Testis (tissue), 3 donors: ENCODE data around the gene TCF4. TPM values are rescaled to one million over a fixed set of nuclear protein-coding genes. Genes with fewer than 3 reads are reported as not detected.

Experiments
- DNase-seq: peaks from one replicate; pipeline ENCODE4 v3.0.0-alpha.2; 2019
- H3K27ac ChIP-seq, 2 donors: fragments of 200-600 bp; sonication (generic); one replicate each; pipeline ENCODE4 v1.5.1; 2019
- H3K27me3 ChIP-seq: fragments of 200-600 bp; sonication (generic); one replicate; pipeline ENCODE4 v1.5.1; 2019
- H3K36me3 ChIP-seq: fragments of 200-600 bp; sonication (generic); one replicate; pipeline ENCODE4 v1.5.1; 2017; ENCODE audit warnings: low read depth; ENCODE audit errors: missing control alignments
- H3K4me1 ChIP-seq: fragments of 200-600 bp; sonication (generic); one replicate; pipeline ENCODE4 v1.5.1; 2019
- H3K4me3 ChIP-seq, 2 donors: fragments of 200-600 bp; sonication (generic); one replicate each; pipeline ENCODE4 v1.5.1; 2017 to 2019
- H3K9me3 ChIP-seq: fragments of 200-600 bp; sonication (generic); one replicate; pipeline ENCODE4 v1.5.1; 2017
- POLR2A ChIP-seq: fragments of 450-650 bp; IDR thresholded peaks from one replicate; pipeline ENCODE4 v1.6.1; 2017; ENCODE audit warnings: antibody characterized with exemption, mild to moderate bottlenecking, moderate library complexity
- WGBS, 2 donors: methylation state at CpG; one replicate each; pipeline ENCODE4 v1.1.5; 2018; 5-methylcytosine and 5-hydroxymethylcytosine counted together
- intact Hi-C: fragments of 100-400 bp; cut with DNase I; formaldehyde crosslinking; loops from one replicate; pipeline ENCODE4 v1.15.1; 2023; ENCODE audit warnings: low total_unique reads
- polyA plus RNA-seq: library from polyadenylated mRNA; stranded (reverse); fragments of 350-450 nt; fragmentation: Illumina TruSeq; extraction: RNeasy Lipid Tissue Mini Kit (QIAGEN cat#74804); gene quantifications from one replicate; pipeline ENCODE4 v1.2.3, GENCODE V29; 2014; ENCODE audit warnings: low read depth, low replicate concordance; ENCODE audit not compliant: insufficient read depth
- total RNA-seq, 2 donors: library from RNA; depleted of rRNA; stranded (reverse); fragments of >200 nt; gene quantifications; one replicate each; pipeline ENCODE4 v1.2.3, GENCODE V29; 2016
- TF ChIP-seq, protein P1 (sequence below), 3 experiments: fragments of 450-650 bp in 2 of 3; fragments of 200-600 bp in 1 of 3; sonication (generic) in 1 of 3; IDR thresholded peaks; one replicate each; pipeline ENCODE4 v1.5.1; 2016 to 2019; ENCODE audit warnings: antibody characterized with exemption in 3 of 3, mild to moderate bottlenecking in 2 of 3, moderate library complexity in 1 of 3

Gene TCF4
- total and polyA plus RNA-seq, 3 donors from 2014 or later: 50.8 to 122 (median 110) TPM

DNA sequence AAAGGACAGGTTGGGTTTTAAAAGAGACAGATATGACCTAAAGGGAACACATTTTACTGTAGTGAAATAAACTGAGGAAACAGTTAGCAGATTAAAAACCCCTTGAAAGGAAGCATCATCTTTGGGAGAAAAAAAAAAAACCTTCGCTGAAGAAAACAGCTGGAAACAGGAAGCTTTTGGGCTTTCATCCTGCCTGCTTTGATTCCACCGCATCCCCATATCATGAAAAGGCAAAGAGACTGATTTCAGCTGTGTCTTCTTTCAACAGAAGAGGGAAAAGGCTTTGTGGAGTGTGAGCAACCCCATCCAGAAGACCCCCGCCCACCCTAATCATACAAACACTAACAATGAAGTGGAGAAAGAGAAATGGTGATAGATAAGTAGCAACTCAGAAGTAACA, 86.4 kb downstream of the TCF4 start:
- no peak for DNase-seq
- Histone ChIP-seq H3K9me3 (no peaks in the 10 kb centered on the region), H3K4me1 (peaks cover 6% of the 10 kb centered on the region), H3K4me3 (no peak overlapping the region), H3K27me3 (no peaks in the 10 kb centered on the region), H3K36me3 (no peaks in the 10 kb centered on the region), H3K27ac (no peak overlapping the region)
- no peak for TF ChIP-seq POLR2A
- TF ChIP-seq, protein P1, sequence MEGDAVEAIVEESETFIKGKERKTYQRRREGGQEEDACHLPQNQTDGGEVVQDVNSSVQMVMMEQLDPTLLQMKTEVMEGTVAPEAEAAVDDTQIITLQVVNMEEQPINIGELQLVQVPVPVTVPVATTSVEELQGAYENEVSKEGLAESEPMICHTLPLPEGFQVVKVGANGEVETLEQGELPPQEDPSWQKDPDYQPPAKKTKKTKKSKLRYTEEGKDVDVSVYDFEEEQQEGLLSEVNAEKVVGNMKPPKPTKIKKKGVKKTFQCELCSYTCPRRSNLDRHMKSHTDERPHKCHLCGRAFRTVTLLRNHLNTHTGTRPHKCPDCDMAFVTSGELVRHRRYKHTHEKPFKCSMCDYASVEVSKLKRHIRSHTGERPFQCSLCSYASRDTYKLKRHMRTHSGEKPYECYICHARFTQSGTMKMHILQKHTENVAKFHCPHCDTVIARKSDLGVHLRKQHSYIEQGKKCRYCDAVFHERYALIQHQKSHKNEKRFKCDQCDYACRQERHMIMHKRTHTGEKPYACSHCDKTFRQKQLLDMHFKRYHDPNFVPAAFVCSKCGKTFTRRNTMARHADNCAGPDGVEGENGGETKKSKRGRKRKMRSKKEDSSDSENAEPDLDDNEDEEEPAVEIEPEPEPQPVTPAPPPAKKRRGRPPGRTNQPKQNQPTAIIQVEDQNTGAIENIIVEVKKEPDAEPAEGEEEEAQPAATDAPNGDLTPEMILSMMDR (IDR thresholded peaks at IDR 0.05): no peak
- 38 to 44% methylated on average over 3 of the region's 3 CpGs for WGBS, 2 donors
- intact Hi-C loops: no loop called here

GRCh38 chr18:55500316-55501086, 87.5 kb downstream of the TCF4 start:
- H3K4me3 ChIP-seq: no peak overlapping the region
- DNase-seq: no peak
- intact Hi-C loops: no loop called here

GRCh38 chr18:55499526-55499925, 88.5 kb downstream of the TCF4 start:
- DNase-seq: no peak
- 86 to 90% methylated on average over 3 of the region's 3 CpGs for WGBS, 2 donors
- no peaks in the 10 kb centered on the region for H3K36me3 ChIP-seq
- H3K4me3 ChIP-seq: no peak overlapping the region
- no peak overlapping the region for H3K27ac ChIP-seq
- H3K4me1 ChIP-seq: peaks cover 6% of the 10 kb centered on the region
- intact Hi-C loops: no loop called here
- TF ChIP-seq, protein P1 (IDR thresholded peaks at IDR 0.05): no peak
- no peak for TF ChIP-seq POLR2A
- H3K27me3 ChIP-seq: no peaks in the 10 kb centered on the region
- no peaks in the 10 kb centered on the region for H3K9me3 ChIP-seq

More at GRCh38 chr18:55500316-55501086, 87.5 kb downstream of the TCF4 start:
- Histone ChIP-seq H3K4me1 (peaks cover 6% of the 10 kb centered on the region), H3K36me3 (no peaks in the 10 kb centered on the region), H3K9me3 (no peaks in the 10 kb centered on the region), H3K27me3 (no peaks in the 10 kb centered on the region), H3K27ac (peak overlapping the region in 1 of 2 donors; percentile 23)
- TF ChIP-seq POLR2A: no peak
- TF ChIP-seq, protein P1 (IDR thresholded peaks at IDR 0.05): no peak
- 43 to 56% methylated on average over 4 of the region's 4 CpGs for WGBS, 2 donors

DNA sequence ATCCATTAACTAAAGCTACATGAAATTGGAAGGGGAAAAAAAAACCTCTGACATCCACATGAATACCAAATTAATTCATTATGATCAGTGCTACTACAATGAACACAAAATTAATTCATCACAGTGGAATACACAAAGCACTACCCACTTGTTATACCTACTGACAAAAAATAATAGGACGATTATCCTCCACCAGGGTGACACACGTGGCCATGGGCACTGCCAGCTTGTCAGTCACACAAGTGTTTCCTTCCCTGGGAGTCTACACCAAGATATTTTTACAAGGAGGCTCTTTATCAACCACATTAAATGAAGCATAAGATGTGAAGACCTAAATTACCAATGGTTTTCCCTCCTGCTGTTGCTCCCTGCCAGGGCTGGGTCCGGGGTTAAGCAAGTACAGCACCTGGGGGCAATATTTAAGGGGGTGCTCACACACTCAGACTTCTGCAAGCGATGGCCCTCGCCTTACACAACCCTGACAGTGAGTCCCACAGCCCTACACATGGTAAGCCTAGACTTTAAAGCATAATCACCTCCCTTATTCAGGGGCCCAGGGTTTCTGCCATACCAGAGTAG, 90.1 kb downstream of the TCF4 start:
- Histone ChIP-seq H3K9me3 (no peaks in the 10 kb centered on the region), H3K27ac (no peak overlapping the region), H3K4me3 (no peak overlapping the region), H3K4me1 (peaks cover 6% of the 10 kb centered on the region), H3K27me3 (no peaks in the 10 kb centered on the region), H3K36me3 (no peaks in the 10 kb centered on the region)
- 76 to 82% methylated on average over 5 of the region's 5 CpGs for WGBS, 2 donors
- no peak for TF ChIP-seq POLR2A
- no peak for DNase-seq
- intact Hi-C loops: no loop called here

DNA sequence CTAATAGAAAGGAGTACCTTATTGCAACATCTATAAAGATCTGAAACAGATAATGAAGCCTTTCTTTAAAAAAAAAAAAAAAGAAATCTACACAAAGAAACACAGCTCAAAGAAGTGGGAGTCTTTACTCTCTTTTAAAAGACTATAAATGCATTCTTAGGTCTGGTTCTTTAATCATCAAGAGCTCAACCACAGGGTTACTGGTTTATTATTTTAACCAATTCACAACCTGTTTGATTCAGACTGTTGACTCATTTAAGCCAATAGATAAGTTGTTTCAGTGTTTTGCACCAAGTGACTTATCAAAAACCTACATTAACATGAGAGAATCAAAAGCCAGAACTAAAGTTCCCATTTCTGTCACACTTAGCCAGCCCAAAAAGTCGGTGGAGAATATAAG, 93.1 kb downstream of the TCF4 start:
- Histone ChIP-seq H3K9me3 (no peaks in the 10 kb centered on the region), H3K27ac (no peak overlapping the region), H3K4me1 (no peaks in the 10 kb centered on the region), H3K36me3 (no peaks in the 10 kb centered on the region), H3K27me3 (no peaks in the 10 kb centered on the region), H3K4me3 (no peak overlapping the region)
- intact Hi-C loops: no loop called here
- TF ChIP-seq POLR2A: no peak
- TF ChIP-seq, protein P1 (IDR thresholded peaks at IDR 0.05): no peak
- no peak for DNase-seq
- WGBS, 2 donors: 56 to 68% methylated on average over 1 of the region's 1 CpG
